Stimulated activated naive CD4-positive, alpha-beta T cell treated with Interleukin-2 at 50 U/mL for 16 hours (primary cell): ENCODE measurements around the gene CARD11.

Source experiments
- DNase-seq: peaks from one replicate; lab custom pipeline; 2025; lab: John Stamatoyannopoulos, UW

Gene CARD11

GRCh38 chr7:3043544-3044371, at the start of gene CARD11:
Gene CARD11 (minus strand): TSS chr7:3043867. CDS start chr7:2958506, 85,361 bp downstream.
- DNase-seq: peak; percentile 51

- peak; percentile 57 for DNase-seq
Observed at GRCh38 chr7:3092468-3092867, 48.8 kb upstream of the CARD11 start.

- DNase-seq: no peak
Observed at GRCh38 chr7:3091631-3092030, 48.0 kb upstream of the CARD11 start.

- DNase-seq: no peak
Observed at GRCh38 chr7:3089493-3089892, 45.8 kb upstream of the CARD11 start.

GRCh38 chr7:3087243-3087755, 43.6 kb upstream of the CARD11 start:
- no peak for DNase-seq

GRCh38 chr7:3083350-3083749, 39.7 kb upstream of the CARD11 start:
- DNase-seq: no peak

GRCh38 chr7:3082831-3083230, 39.2 kb upstream of the CARD11 start:
- DNase-seq: no peak

GRCh38 chr7:3082386-3082785, 38.7 kb upstream of the CARD11 start:
- DNase-seq: no peak

GRCh38 chr7:3080106-3080505, 36.4 kb upstream of the CARD11 start:
- no peak for DNase-seq

- no peak for DNase-seq
Observed at GRCh38 chr7:3078514-3078913, 34.8 kb upstream of the CARD11 start.

GRCh38 chr7:3076700-3077099, 33.0 kb upstream of the CARD11 start:
- no peak for DNase-seq

GRCh38 chr7:3076163-3076562, 32.5 kb upstream of the CARD11 start:
- no peak for DNase-seq

- no peak for DNase-seq
Observed at GRCh38 chr7:3075441-3075840, 31.8 kb upstream of the CARD11 start.

GRCh38 chr7:3074459-3074821, 30.8 kb upstream of the CARD11 start:
- DNase-seq: no peak

- DNase-seq: no peak
Observed at GRCh38 chr7:3073763-3074458, 30.2 kb upstream of the CARD11 start.

- DNase-seq: no peak
Observed at GRCh38 chr7:3070908-3071307, 27.2 kb upstream of the CARD11 start.

GRCh38 chr7:3069771-3070449, 26.2 kb upstream of the CARD11 start:
- no peak for DNase-seq

- no peak for DNase-seq
Observed at GRCh38 chr7:3068530-3068929, 24.9 kb upstream of the CARD11 start.

GRCh38 chr7:3067606-3068380, 24.1 kb upstream of the CARD11 start:
- DNase-seq: no peak

- no peak for DNase-seq
Observed at GRCh38 chr7:3067193-3067592, 23.5 kb upstream of the CARD11 start.

- DNase-seq: no peak
Observed at GRCh38 chr7:3066506-3066905, 22.8 kb upstream of the CARD11 start.

- peak; percentile 55 for DNase-seq
Observed at GRCh38 chr7:3065724-3066143, 22.1 kb upstream of the CARD11 start.
